MCF 10A (cell line): Measurements from ENCODE around the gene KEL. TPM values are rescaled to one million over a fixed set of nuclear protein-coding genes. Genes with fewer than 3 reads are reported as not detected.

Experiments
- BruUV-seq: library from RNA; stranded (reverse); fragments of 400-500 nt; replicated peaks from 2 replicates; lab custom pipeline; 2021; lab: Mats Ljungman, UMichigan
- CTCF ChIA-PET: fragments of 300-600 bp; sonication (Branson Sonifier 250); formaldehyde crosslinking; extraction: SDS; loops from one replicate; lab custom pipeline; 2021; ENCODE audit warnings: antibody characterized with exemption, inconsistent platforms; lab: Yijun Ruan, JAX
- POLR2A ChIA-PET: fragments of 300-600, 350-650 bp; sonication (Branson Sonifier 250); formaldehyde crosslinking; extraction: SDS; loops from one replicate; lab custom pipeline; 2020; ENCODE audit warnings: antibody characterized with exemption, inconsistent platforms; lab: Yijun Ruan, JAX
- DNase-seq: peaks from one replicate; pipeline ENCODE4 v3.0.0-alpha.2; 2018; ENCODE audit not compliant: unreplicated experiment
- H3K27ac Mint-ChIP-seq: one replicate; pipeline ENCODE4 v1.8.0; 2022; ENCODE audit warnings: mild to moderate bottlenecking, low read depth, mixed read lengths; ENCODE audit not compliant: unreplicated experiment
- H3K27me3 Mint-ChIP-seq: one replicate; pipeline ENCODE4 v1.8.0; 2022; ENCODE audit warnings: mixed read lengths; ENCODE audit not compliant: insufficient read depth, unreplicated experiment
- H3K36me3 Mint-ChIP-seq: one replicate; pipeline ENCODE4 v1.8.0; 2022; ENCODE audit warnings: mild to moderate bottlenecking, moderate library complexity, mixed read lengths; ENCODE audit not compliant: insufficient read depth, unreplicated experiment
- H3K4me1 Mint-ChIP-seq: one replicate; pipeline ENCODE4 v1.8.0; 2022; ENCODE audit warnings: mixed read lengths; ENCODE audit not compliant: insufficient read depth, unreplicated experiment
- H3K4me3 Mint-ChIP-seq: one replicate; pipeline ENCODE4 v1.8.0; 2022; ENCODE audit warnings: mild to moderate bottlenecking, moderate library complexity, mixed read lengths; ENCODE audit not compliant: unreplicated experiment
- H3K9me3 Mint-ChIP-seq: one replicate; pipeline ENCODE4 v1.8.0; 2022; ENCODE audit warnings: mixed read lengths; ENCODE audit not compliant: unreplicated experiment
- intact Hi-C: fragments of 100-400 bp; cut with micrococcal nuclease; formaldehyde crosslinking; loops from 2 replicates; pipeline ENCODE4 v1.14.1; 2022
- total RNA-seq: library from RNA; stranded (reverse); gene quantifications from 2 replicates; pipeline ENCODE4 v1.2.3, GENCODE V29; 2022
- TF ChIP-seq, protein P1 (sequence below): fragments of 200-600 bp; IDR thresholded peaks from one replicate; pipeline ENCODE4 v1.8.0; 2022; ENCODE audit warnings: antibody characterized with exemption, mild to moderate bottlenecking; ENCODE audit not compliant: unreplicated experiment

The KEL gene
- total RNA-seq, 1 experiment from 2014 or later: not detected

DNA sequence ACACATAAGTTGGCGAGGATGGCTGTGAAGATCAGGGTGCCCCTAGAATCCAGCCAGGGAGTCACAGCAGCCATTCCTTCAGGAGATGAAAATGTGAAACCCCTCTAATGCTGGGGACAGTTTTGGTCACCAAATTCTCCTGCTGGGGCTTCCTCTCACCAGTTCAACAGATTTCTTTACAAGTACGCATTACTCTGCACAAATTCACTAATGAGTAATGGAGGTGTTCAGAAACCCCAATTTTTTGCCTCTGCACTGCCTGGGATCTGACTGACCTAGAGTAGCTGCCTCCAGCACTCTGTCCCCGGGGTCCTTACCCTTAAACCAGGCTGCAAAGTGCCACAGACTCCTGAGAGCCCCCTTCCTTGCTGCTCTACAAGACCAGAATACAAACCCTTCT is 44.7 kb downstream of the KEL start:
- no TSS peak for BruUV-seq
- no peak overlapping the region for H3K4me3 Mint-ChIP-seq
- DNase-seq: no peak
- H3K36me3 Mint-ChIP-seq: no peaks in the 10 kb centered on the region
- intact Hi-C loops: no loop called here
- TF ChIP-seq, protein P1, sequence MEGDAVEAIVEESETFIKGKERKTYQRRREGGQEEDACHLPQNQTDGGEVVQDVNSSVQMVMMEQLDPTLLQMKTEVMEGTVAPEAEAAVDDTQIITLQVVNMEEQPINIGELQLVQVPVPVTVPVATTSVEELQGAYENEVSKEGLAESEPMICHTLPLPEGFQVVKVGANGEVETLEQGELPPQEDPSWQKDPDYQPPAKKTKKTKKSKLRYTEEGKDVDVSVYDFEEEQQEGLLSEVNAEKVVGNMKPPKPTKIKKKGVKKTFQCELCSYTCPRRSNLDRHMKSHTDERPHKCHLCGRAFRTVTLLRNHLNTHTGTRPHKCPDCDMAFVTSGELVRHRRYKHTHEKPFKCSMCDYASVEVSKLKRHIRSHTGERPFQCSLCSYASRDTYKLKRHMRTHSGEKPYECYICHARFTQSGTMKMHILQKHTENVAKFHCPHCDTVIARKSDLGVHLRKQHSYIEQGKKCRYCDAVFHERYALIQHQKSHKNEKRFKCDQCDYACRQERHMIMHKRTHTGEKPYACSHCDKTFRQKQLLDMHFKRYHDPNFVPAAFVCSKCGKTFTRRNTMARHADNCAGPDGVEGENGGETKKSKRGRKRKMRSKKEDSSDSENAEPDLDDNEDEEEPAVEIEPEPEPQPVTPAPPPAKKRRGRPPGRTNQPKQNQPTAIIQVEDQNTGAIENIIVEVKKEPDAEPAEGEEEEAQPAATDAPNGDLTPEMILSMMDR: no peak
- peaks cover 76% of the 10 kb centered on the region for H3K27me3 Mint-ChIP-seq
- H3K9me3 Mint-ChIP-seq: no peaks in the 10 kb centered on the region
- CTCF ChIA-PET: no interaction called here
- POLR2A ChIA-PET: no interaction called here
- H3K4me1 Mint-ChIP-seq: no peaks in the 10 kb centered on the region
- H3K27ac Mint-ChIP-seq: no peak overlapping the region

DNA sequence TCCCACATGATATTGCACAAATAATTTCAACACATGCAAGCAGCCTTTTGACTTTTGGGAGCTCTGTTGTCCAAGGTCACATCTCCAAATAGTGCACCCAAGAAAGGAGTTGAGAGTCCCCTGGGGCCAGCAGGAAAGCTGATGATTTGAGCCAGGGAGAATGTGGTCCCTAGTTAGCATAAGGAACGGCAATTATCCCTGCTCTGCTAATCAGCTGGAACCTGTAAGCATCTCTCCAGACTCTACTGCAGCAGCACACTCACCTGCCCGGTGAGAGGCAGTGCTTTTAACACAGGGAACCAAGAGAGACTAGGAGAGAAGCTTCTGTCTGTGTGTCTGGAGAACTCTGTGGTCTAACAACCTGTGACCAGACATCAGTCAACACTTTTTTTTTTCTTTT is 45.7 kb downstream of the KEL start:
- H3K27me3 Mint-ChIP-seq: peaks cover 80% of the 10 kb centered on the region
- intact Hi-C loops: no loop called here
- DNase-seq: no peak
- H3K36me3 Mint-ChIP-seq: no peaks in the 10 kb centered on the region
- no peaks in the 10 kb centered on the region for H3K9me3 Mint-ChIP-seq
- ChIA-PET CTCF (interaction anchor here (0.5 to 2.2 kb wide), 5 partner anchors 86 to 401 kb away, joined by 3 to 9 read pairs (median 3); no protein-coding TSS in a partner anchor), POLR2A (interaction anchor here (1.1 to 1.5 kb wide), 2 partner anchors 9 to 17 kb away, joined by 3 read pairs; no protein-coding TSS in a partner anchor)
- no TSS peak for BruUV-seq
- no peak overlapping the region for H3K27ac Mint-ChIP-seq
- no peaks in the 10 kb centered on the region for H3K4me1 Mint-ChIP-seq
- TF ChIP-seq, protein P1: no peak
- H3K4me3 Mint-ChIP-seq: no peak overlapping the region

DNA sequence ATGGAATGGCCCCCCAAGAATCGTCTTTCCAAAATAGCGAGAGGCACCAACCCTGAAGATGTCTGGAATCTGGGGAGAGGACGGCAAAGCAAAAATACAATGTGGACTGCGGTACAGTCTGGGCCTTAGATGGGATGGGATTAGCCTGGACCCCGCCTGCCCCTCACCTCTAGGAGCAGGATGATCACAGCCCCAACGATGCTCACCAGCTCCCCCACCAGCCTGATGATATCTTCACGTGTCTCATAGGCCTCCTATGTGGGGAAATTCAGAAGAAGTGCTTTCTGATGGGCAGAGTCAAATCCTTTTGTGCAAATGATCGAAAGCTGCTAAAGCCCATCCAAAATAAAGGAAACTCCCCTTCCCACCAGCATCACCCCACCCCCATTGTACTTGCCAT is 46.8 kb downstream of the KEL start:
- Mint-ChIP-seq H3K9me3 (no peaks in the 10 kb centered on the region), H3K4me3 (no peak overlapping the region), H3K27me3 (peaks cover 80% of the 10 kb centered on the region), H3K27ac (no peak overlapping the region), H3K4me1 (no peaks in the 10 kb centered on the region), H3K36me3 (no peaks in the 10 kb centered on the region)
- POLR2A ChIA-PET: interaction anchor here (1.5 kb wide), 1 partner anchor 8 kb away, joined by 3 read pairs; no protein-coding TSS in a partner anchor
- no TSS peak for BruUV-seq
- TF ChIP-seq, protein P1: no peak
- intact Hi-C loops: no loop called here
- no peak for DNase-seq
- CTCF ChIA-PET: interaction anchor here (0.6 to 2.2 kb wide), 4 partner anchors 15 to 432 kb away, joined by 3 to 9 read pairs (median 3); no protein-coding TSS in a partner anchor

DNA sequence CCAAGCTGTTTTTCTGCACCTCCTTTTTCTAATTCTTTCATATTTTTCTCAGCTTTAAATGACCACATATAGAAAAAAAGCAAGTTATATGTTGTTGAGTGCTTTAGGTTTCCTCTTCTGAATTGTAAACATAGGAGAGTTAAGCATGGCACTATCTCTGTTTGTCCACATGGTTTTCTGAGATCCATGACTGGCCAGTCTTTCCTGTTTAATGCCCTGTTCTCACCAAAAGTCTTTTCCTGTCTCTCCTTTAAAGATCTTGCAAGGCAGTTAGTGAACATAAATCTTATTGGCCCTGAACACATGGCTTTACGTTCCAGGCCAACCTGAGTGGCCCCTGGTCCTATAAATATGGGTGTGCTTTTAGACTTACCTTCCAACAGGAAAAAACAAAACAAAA is 48.0 kb downstream of the KEL start:
- ChIA-PET POLR2A (no interaction called here), CTCF (interaction anchor here (0.8 to 0.9 kb wide), 2 partner anchors 18 to 34 kb away, joined by 3 to 4 read pairs; no protein-coding TSS in a partner anchor)
- Mint-ChIP-seq H3K27ac (no peak overlapping the region), H3K27me3 (peaks cover 90% of the 10 kb centered on the region), H3K36me3 (no peaks in the 10 kb centered on the region), H3K4me1 (no peaks in the 10 kb centered on the region), H3K9me3 (no peaks in the 10 kb centered on the region), H3K4me3 (no peak overlapping the region)
- no peak for DNase-seq
- intact Hi-C loops: no loop called here
- TF ChIP-seq, protein P1: no peak
- BruUV-seq: no TSS peak
